GM04503 (cell line): Measurements from ENCODE around the gene TP53AIP1.

ENCODE experiments used
- DNase-seq: peaks from one replicate; pipeline ENCODE4 v3.0.0-alpha.2; 2012; ENCODE audit warnings: low read depth

Gene TP53AIP1

GRCh38 chr11:128943428-128943976 lies 831 bp upstream of the TP53AIP1 start:
- no peak for DNase-seq

DNA sequence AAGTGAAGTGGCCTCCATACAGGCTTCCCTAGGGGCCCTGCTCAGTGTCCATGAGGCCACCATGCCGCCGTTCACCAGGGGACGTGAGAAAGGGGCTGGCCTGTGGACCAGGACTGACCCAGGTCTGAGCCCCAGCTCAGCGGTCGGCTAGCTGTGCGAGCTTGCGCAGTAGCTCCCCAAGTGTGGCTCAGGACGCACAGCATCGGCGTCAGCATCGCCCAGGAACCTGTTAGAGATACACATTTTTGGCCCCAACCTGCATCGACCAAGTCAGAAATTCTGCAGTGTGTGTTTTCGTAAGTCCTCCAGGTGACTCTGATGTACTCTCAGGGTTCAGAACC lies 429 bp downstream of the TP53AIP1 start:
- DNase-seq, result no peak

DNA sequence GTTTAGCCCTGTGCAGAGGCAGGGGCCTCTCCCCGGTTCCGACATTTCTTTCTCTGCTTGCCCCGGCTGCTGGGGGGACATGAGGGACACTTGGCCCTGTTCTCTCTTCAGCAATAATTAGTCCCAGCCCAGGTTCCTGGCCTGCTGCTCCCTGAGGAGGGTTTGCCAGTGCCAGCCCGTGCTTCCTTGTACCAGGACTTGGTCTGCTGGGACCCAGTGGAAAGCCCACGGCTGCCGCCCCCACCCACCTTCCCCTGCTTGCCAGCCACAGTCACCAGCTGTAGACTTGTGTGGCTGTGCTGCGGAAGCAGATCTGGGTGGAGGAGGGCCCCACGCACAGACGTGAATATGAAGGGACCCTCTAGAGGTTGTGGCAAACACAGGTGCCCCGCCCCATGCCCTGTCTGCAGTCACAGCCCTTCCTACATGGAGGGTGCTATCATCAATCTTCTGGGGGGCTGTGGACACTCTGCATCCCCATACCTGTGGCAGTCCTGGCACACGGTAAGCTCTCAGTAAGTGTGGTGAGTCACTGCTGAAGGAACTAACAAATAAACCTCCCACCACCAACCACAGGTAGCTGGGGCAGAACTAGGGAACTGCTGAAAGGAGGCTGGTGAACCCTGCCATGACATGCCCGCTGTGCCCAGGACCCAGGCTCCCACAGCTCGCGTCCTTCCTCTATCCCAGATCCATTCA lies 949 bp downstream of the TP53AIP1 start:
- no peak for DNase-seq

- no peak for DNase-seq
These were observed 1.6 kb downstream of the TP53AIP1 start for GRCh38 chr11:128941110-128941509.

- no peak for DNase-seq
These were observed 2.1 kb downstream of the TP53AIP1 start for GRCh38 chr11:128940603-128941002.

- DNase-seq, result no peak
These were observed 2.5 kb downstream of the TP53AIP1 start for GRCh38 chr11:128940156-128940555.

DNA sequence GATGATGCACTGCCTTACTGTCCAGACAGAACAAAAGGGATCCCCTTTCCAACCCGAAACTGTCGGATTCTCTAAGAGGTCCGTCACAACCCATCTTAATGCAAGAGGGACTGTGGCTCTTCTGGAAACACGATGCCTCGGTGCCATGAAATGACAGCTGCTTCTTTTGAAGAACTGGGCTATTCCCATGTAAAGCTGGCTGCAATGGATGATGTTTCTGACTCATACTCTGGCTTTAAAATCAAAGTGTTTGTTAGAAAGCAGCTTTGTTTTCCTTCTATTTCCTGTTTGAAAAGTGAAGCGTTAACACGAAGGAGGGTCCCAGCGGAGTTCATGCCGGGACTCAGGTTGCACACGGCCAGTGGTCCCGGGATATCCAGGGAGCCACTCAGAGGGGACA lies 3.1 kb downstream of the TP53AIP1 start:
- DNase-seq, result no peak

GRCh38 chr11:128938156-128938885 lies 4.3 kb downstream of the TP53AIP1 start:
- DNase-seq, result no peak

GRCh38 chr11:128937480-128937879 lies 5.2 kb downstream of the TP53AIP1 start:
- DNase-seq, result no peak

DNA sequence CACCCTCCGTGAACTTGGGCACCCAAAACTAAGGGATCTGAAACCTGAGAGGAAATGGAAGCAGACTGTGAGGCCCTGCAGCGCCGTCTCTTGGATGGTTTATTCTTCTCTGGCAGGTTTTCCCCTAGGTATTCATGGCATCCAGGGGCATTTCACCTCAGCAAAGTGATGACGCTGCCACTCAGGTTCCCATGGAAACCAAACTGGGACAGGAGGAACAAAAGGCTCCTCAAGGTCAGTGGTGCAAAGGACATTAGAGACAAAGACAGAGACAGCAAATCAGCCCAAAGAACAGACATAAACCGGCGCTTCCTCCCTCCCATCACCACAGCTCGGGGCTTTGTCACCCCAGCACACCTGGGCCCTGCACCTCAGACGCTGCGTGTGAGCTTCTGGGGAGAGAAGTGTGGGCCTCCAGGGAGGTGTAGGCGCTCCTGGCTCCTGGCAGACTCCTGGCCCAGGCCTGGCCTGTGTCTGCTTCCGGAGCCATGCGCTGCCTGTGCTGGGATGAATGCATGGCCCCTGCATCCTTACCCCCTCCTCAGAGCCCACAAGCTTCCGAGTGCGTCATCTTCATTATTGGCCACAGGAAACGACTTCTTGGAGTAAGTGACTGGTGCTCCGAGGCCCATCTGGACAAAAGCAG lies 5.9 kb downstream of the TP53AIP1 start:
- DNase-seq, result no peak

GRCh38 chr11:128934926-128935325 lies 7.7 kb downstream of the TP53AIP1 start:
- no peak for DNase-seq

- DNase-seq, result no peak
These were observed 8.3 kb downstream of the TP53AIP1 start for GRCh38 chr11:128934351-128934750.

- no peak for DNase-seq
These were observed 9.0 kb downstream of the TP53AIP1 start for GRCh38 chr11:128933481-128934178.

GRCh38 chr11:128931668-128932067 lies 11.0 kb downstream of the TP53AIP1 start:
- DNase-seq, result no peak

GRCh38 chr11:128931066-128931465 lies 11.6 kb downstream of the TP53AIP1 start:
- DNase-seq, result no peak

DNA sequence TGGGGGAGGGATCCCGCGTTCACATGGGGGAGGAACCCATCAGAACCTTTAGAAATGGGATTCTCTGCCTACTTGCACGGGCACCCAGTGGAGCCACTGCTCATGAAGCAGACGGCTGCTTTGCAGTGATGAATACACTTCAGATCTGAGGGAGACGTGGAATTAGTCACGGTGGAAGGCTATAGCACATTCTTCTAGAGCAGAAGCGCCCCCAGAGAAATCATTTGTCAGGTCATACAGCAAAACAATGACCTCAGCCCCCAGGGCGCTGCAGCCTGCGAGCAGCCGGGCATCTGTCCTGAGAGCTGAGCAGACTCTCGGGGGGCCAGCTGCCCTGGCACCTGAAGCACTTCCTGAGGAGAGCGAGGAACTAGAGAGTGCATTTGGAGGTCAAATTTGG lies 12.7 kb downstream of the TP53AIP1 start:
- DNase-seq, result no peak

DNA sequence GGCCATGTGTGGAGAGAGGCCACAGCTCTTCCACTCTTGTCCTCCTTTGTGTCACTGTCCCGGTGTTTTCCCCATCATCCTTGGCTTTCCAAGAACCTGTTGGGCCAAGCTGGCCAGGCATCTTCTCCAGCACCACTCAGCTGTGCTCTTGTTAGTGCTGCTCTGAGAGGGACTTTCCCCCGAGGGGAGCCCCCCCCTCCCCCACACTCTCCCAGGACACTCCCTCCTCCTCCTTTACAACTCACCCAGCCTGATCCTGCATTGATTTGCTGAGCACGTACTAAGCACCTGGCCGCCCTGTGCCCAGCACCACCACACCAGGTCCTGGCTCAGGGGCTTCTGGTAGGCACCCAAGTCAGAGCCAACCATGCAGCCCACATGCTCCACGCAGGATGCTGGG lies 13.2 kb downstream of the TP53AIP1 start:
- no peak for DNase-seq

DNA sequence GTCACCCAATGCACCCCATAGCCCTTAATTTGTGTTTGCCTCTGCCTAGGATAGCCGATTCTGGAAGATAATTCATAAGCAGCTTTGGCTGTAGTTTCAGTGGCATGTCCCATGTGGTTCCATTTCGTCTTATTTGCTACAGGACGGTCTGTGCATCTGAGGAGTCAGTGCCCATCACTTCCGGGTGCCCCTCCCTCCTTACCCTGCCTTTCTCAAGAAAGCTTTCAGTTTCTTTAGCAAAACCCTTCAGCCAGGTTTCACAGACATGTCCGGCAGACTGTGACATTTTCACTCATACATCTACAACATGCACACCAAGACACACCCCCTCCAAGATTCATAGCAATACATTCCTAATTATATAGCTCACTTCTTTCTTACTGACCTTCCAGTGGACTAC lies 14.3 kb downstream of the TP53AIP1 start:
- no peak for DNase-seq

DNA sequence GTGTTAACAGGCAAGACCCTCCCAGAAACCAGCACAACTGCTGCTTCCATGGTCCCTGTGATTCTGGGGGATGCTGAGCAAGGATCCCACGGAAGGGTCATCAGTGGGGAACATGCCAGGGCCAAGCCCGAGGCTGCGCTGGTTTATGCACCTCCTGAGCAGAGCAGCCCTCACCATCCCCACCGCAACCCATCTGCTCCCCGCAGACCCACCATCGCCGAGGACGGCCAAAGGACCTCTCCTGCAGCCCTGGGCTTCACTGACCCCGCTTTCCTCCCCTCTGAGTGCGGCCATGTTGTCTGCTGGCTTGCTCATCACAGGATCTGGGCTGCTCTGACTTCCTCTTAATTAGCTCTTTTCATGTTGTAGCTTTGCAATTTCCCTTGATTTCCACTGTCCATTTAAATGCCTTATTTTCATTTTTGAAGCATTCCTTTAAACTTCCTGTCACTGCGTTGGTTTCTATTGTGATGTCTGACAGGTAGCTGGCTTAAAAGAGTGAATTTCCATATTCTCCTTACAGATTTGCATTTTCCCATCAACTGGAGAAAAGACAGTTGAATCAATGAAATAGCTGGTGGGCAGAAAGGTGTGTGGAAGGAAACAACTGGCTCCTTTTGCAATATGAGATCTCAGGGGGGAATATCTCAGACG lies 14.9 kb downstream of the TP53AIP1 start:
- no peak for DNase-seq

DNA sequence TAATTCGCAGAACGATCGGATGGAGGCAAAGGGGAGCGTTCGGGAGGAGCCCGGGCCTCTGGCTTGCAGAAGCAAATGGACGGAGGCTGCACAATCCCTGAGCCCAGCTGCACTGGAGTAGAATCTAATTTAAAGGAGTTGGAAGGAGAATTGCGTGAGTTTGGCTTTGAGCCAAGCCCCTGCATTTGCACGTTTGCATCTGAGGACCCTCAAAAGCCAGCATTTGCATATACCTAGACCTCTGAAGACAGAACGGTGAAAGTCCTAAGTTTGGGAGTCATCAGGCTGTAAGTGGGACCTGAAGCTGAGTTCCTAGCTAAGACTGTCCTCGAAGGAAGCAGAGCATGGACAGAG lies 15.6 kb downstream of the TP53AIP1 start:
- DNase-seq, result no peak

DNA sequence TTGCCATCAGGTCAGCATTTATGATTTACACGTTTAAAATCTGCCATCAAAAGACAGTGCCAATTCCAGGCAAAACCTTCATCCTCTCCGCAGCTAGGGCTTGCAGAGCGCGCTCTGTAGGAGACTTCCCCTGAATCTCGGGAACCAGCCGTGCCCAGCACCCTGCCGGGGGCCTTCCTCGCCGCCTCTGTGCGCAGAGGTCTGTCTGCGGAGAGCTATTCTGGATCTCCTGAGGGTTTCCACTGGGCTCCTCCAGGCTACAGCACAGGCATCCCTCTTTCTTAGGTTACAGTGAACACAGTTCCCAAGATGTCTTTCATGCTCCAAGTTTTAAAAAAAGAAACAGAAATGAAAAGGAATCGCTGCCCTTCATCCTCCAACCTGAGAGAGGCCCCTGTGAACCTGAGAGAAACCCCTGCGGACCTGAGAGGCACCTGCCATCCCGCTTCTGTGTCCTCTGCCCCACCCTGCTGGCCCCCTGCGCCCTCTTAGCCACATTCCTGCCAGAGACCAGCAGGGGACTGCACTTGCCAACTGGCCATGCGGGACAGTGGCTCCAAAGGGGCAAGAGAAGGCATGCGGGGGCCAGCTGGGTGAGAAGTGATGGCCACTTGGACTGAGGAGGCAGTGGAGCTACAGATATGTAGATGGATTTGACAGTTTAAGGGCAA lies 16.1 kb downstream of the TP53AIP1 start:
- no peak for DNase-seq
